ENCODE data around the gene HS3ST5.
"Not testable (repeated sequence)": the region's sequence is repeated elsewhere in the genome, so short reads cannot be mapped to it uniquely, and the experiment has no call there.

The HS3ST5 gene

GRCh38 chr6:114272582-114272981 lies 70.2 kb downstream of the HS3ST5 start:
- DNase-seq, result no peak

- DNase-seq, result no peak
Observed at GRCh38 chr6:114271405-114271804, 71.4 kb downstream of the HS3ST5 start.

GRCh38 chr6:114267897-114268296 lies 74.9 kb downstream of the HS3ST5 start:
- DNase-seq, result no peak

- no peak for DNase-seq
Observed at GRCh38 chr6:114260810-114261209, 82.0 kb downstream of the HS3ST5 start.

- no peak for DNase-seq
Observed at GRCh38 chr6:114258376-114258775, 84.4 kb downstream of the HS3ST5 start.

GRCh38 chr6:114253431-114253830 lies 89.4 kb downstream of the HS3ST5 start:
- no peak for DNase-seq

GRCh38 chr6:114249522-114249921 lies 93.3 kb downstream of the HS3ST5 start:
- DNase-seq, result no peak

GRCh38 chr6:114247101-114247500 lies 95.7 kb downstream of the HS3ST5 start:
- no peak for DNase-seq

GRCh38 chr6:114240796-114241195 lies 102.0 kb downstream of the HS3ST5 start:
- no peak for DNase-seq

- DNase-seq, result no peak
Observed at GRCh38 chr6:114228675-114229074, 114.1 kb downstream of the HS3ST5 start.

- no peak for DNase-seq
Observed at GRCh38 chr6:114227944-114228468, 114.8 kb downstream of the HS3ST5 start.

GRCh38 chr6:114220241-114220640 lies 122.6 kb downstream of the HS3ST5 start:
- no peak for DNase-seq

- no peak for DNase-seq
Observed at GRCh38 chr6:114218437-114219340, 124.1 kb downstream of the HS3ST5 start.

GRCh38 chr6:114217996-114218395 lies 124.8 kb downstream of the HS3ST5 start:
- DNase-seq, result not testable (repeated sequence)

- DNase-seq, result no peak
Observed at GRCh38 chr6:114216789-114217467, 125.9 kb downstream of the HS3ST5 start.

GRCh38 chr6:114210467-114210866 lies 132.4 kb downstream of the HS3ST5 start:
- no peak for DNase-seq

GRCh38 chr6:114203460-114203859 lies 139.4 kb downstream of the HS3ST5 start:
- DNase-seq, result no peak

- DNase-seq, result no peak
Observed at GRCh38 chr6:114202389-114202788, 140.4 kb downstream of the HS3ST5 start.

GRCh38 chr6:114200891-114201290 lies 141.9 kb downstream of the HS3ST5 start:
- no peak for DNase-seq

- no peak for DNase-seq
Observed at GRCh38 chr6:114195631-114196403, 147.0 kb downstream of the HS3ST5 start.

GRCh38 chr6:114195027-114195365 lies 147.8 kb downstream of the HS3ST5 start:
- DNase-seq, result no peak

GRCh38 chr6:114194362-114195026 lies 148.3 kb downstream of the HS3ST5 start:
- no peak for DNase-seq

GRCh38 chr6:114187563-114187962 lies 155.3 kb downstream of the HS3ST5 start:
- DNase-seq, result no peak

Data from activated CD4-positive, alpha-beta T cell treated with anti-CD3 and anti-CD28 coated beads for 48 hours (primary cell).